H1 (cell line): ENCODE results near the gene NLRC5.

Experiments used
- CTCF ChIP-seq, 3 experiments: IDR thresholded peaks; 1 replicate in 2 of 3; 2 replicates in 1 of 3; pipeline versions ENCODE4 v1.5.1 to v1.6.1; 2011; ENCODE audit warnings: low read length in 3 of 3, mild to moderate bottlenecking in 3 of 3, inconsistent platforms in 2 of 3, low read depth in 1 of 3, moderate library complexity in 1 of 3; ENCODE audit not compliant: insufficient read depth in 1 of 3; ENCODE audit errors: control extremely low read depth in 1 of 3
- EP300 ChIP-seq, 2 experiments: IDR thresholded peaks; 1 replicate in 1 of 2; 2 replicates in 1 of 2; pipeline ENCODE4 v1.6.1; 2011 to 2012; ENCODE audit warnings: low read depth in 2 of 2, low read length in 2 of 2, mild to moderate bottlenecking in 2 of 2, borderline replicate concordance in 1 of 2, inconsistent platforms in 1 of 2, moderate library complexity in 1 of 2
- EZH2 ChIP-seq: fragments of 200-600 bp; sonication (generic); IDR thresholded peaks from 2 replicates; pipeline ENCODE4 v1.7.1; 2012; ENCODE audit warnings: low read depth, mild to moderate bottlenecking, moderate library complexity, low read length, inconsistent platforms; ENCODE audit not compliant: severe bottlenecking
- RAD21 ChIP-seq, 2 experiments: IDR thresholded peaks in 1 of 2; conservative IDR thresholded peaks in 1 of 2; 2 replicates each; pipeline ENCODE4 v1.6.1; 2011; ENCODE audit warnings: low read depth in 2 of 2, low read length in 2 of 2, improper control_type of control experiment in 1 of 2, inconsistent platforms in 1 of 2, mild to moderate bottlenecking in 1 of 2, moderate library complexity in 1 of 2
- SP2 ChIP-seq: IDR thresholded peaks from 2 replicates; pipeline ENCODE4 v1.6.1; 2012; ENCODE audit warnings: mild to moderate bottlenecking, low read length, inconsistent platforms

- no peak for TF ChIP-seq SP2
- no peak for TF ChIP-seq RAD21 (IDR thresholded peaks at IDR 0.05 in 1 of 2, conservative IDR thresholded peaks at IDR 0.05 in 1 of 2; ENCODE audit: low read depth in 2 of 2, low read length in 2 of 2)
- no peak for TF ChIP-seq CTCF (IDR thresholded peaks at IDR 0.05; ENCODE audit: control extremely low read depth in 1 of 3, insufficient read depth in 1 of 3, low read depth in 1 of 3, low read length in 3 of 3)
- TF ChIP-seq EZH2: no peak
- no peak for TF ChIP-seq EP300 (IDR thresholded peaks at IDR 0.05; ENCODE audit: borderline replicate concordance in 1 of 2, low read depth in 2 of 2, low read length in 2 of 2)
These were observed 3.9 kb upstream of the NLRC5 start for GRCh38 chr16:56985288-56985961.
